ENCODE measurements around the gene STK38L. TPM values are rescaled to one million over a fixed set of nuclear protein-coding genes. Genes with fewer than 3 reads are reported as not detected.

Gene STK38L
- total RNA-seq, 1 donor from 2014 or later: 31.4 TPM

DNA sequence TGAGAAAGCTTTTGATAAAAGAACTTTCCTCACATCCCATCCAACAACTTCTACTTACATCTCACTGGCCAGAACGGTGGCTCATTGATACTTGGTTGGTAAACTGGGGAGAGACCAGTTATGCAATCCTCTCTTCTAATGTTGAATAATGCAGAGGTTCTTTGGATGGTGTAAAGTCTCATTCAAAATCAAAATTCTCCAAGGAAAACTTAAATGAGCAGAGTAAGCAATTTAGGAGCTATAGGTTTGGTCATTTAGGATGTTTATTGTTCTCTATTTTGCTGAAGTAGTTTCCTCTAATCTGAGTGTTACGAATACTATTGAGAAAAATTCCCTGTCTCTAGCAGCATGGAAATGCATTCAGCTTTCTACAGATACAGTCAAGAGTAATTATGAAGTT, 26.5 kb upstream of the STK38L start:
- no peak for DNase-seq
- Mint-ChIP-seq H3K27me3 (ENCODE audit: unreplicated experiment) (no peaks in the 10 kb centered on the region), H3K4me3 (ENCODE audit: unreplicated experiment) (no peak overlapping the region), H3K4me1 (ENCODE audit: low read depth, unreplicated experiment) (no peaks in the 10 kb centered on the region), H3K27ac (ENCODE audit: unreplicated experiment) (no peak overlapping the region), H3K9me3 (ENCODE audit: unreplicated experiment) (no peaks in the 10 kb centered on the region), H3K36me3 (ENCODE audit: unreplicated experiment) (no peaks in the 10 kb centered on the region)
- TF ChIP-seq, protein P1, sequence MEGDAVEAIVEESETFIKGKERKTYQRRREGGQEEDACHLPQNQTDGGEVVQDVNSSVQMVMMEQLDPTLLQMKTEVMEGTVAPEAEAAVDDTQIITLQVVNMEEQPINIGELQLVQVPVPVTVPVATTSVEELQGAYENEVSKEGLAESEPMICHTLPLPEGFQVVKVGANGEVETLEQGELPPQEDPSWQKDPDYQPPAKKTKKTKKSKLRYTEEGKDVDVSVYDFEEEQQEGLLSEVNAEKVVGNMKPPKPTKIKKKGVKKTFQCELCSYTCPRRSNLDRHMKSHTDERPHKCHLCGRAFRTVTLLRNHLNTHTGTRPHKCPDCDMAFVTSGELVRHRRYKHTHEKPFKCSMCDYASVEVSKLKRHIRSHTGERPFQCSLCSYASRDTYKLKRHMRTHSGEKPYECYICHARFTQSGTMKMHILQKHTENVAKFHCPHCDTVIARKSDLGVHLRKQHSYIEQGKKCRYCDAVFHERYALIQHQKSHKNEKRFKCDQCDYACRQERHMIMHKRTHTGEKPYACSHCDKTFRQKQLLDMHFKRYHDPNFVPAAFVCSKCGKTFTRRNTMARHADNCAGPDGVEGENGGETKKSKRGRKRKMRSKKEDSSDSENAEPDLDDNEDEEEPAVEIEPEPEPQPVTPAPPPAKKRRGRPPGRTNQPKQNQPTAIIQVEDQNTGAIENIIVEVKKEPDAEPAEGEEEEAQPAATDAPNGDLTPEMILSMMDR (IDR thresholded peaks at IDR 0.05; ENCODE audit: partially characterized antibody, unreplicated experiment): no peak

DNA sequence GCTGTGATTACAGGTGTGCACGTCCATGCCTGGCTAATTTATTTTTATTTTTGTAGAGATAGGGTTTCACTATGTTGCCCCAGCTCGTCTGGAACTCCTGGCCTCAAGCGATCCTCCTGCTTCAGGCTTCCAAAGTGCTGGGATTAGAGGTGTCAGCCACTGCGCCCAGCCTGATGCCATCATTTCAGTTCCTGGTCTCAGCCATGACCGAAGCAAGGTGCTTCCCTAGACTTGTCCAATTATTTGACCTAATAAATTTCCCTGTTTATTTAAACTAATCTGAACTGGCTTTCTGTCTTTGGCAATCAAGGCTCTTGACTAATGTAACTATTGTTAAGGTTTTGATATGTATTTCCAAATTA, 24.4 kb upstream of the STK38L start:
- DNase-seq: no peak
- no peaks in the 10 kb centered on the region for H3K9me3 Mint-ChIP-seq (ENCODE audit: unreplicated experiment)
- no peaks in the 10 kb centered on the region for H3K4me1 Mint-ChIP-seq (ENCODE audit: low read depth, unreplicated experiment)
- H3K27ac Mint-ChIP-seq (ENCODE audit: unreplicated experiment): no peak overlapping the region
- no peak overlapping the region for H3K4me3 Mint-ChIP-seq (ENCODE audit: unreplicated experiment)
- TF ChIP-seq, protein P1 (IDR thresholded peaks at IDR 0.05; ENCODE audit: partially characterized antibody, unreplicated experiment): no peak
- no peaks in the 10 kb centered on the region for H3K27me3 Mint-ChIP-seq (ENCODE audit: unreplicated experiment)
- H3K36me3 Mint-ChIP-seq (ENCODE audit: unreplicated experiment): no peaks in the 10 kb centered on the region

DNA sequence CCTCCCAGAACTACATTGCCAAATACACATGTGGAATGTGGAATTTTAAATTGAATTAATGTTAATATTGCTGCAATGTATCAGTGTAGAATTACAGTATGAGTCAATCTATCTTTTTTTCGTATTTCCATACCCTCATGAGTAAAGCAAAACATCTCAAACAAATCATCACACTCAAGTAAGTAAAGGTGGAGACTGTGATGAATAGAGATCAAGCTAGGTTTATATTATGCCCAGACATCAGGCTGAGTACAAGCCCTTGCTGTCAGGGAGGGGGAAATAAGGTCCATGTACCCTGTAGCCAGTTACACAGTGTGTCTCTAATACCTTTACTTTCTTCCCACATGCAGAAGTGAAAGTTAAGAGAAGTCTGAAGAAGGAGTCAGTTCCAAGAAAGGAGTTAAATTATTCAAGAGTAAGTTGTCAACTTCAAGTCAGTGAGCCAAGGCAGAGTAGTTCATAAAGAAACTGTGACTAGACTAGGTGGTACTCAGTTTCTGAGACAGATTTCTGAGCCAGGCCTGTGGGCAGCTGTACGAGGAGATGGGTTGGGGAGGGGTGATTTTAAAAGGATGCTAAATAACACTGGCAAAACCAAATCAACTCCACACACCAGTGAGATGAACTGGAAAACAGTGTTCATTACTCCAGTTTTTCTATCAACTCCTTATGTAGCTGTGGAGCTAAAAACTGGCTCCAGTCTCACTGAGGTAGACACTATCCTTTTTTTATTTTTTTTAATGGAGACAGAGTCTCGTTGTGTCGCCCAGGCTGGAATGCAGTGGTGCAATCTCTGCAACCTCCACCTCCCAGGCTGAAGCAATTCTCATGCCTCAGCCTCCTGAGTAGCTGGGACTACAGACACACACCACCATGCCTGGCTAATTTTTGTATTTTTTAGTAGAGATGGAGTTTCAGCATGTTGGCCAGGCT, 23.8 kb upstream of the STK38L start:
- no peak overlapping the region for H3K4me3 Mint-ChIP-seq (ENCODE audit: unreplicated experiment)
- H3K27ac Mint-ChIP-seq (ENCODE audit: unreplicated experiment): no peak overlapping the region
- TF ChIP-seq, protein P1 (IDR thresholded peaks at IDR 0.05; ENCODE audit: partially characterized antibody, unreplicated experiment): no peak
- no peaks in the 10 kb centered on the region for H3K9me3 Mint-ChIP-seq (ENCODE audit: unreplicated experiment)
- H3K36me3 Mint-ChIP-seq (ENCODE audit: unreplicated experiment): no peaks in the 10 kb centered on the region
- DNase-seq: no peak
- H3K4me1 Mint-ChIP-seq (ENCODE audit: low read depth, unreplicated experiment): no peaks in the 10 kb centered on the region
- no peaks in the 10 kb centered on the region for H3K27me3 Mint-ChIP-seq (ENCODE audit: unreplicated experiment)

DNA sequence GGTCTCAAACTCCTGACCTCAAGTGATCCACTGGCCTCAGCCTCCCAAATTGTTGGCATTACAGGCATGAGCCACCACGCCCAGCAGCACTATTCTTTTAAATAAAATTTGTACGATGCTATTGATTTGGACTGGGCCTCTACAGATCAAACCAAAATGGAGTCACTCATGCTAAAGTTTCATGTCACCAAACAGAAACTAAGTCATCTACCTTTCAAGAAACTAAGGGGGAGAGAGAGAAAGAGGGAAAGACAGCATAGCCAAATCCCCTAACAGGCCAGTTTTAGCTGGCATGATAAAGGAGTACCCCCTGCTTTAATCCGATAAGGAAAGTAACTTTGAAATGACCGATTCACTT, 23.1 kb upstream of the STK38L start:
- no peaks in the 10 kb centered on the region for H3K27me3 Mint-ChIP-seq (ENCODE audit: unreplicated experiment)
- no peak overlapping the region for H3K4me3 Mint-ChIP-seq (ENCODE audit: unreplicated experiment)
- H3K27ac Mint-ChIP-seq (ENCODE audit: unreplicated experiment): no peak overlapping the region
- no peak for DNase-seq
- TF ChIP-seq, protein P1 (IDR thresholded peaks at IDR 0.05; ENCODE audit: partially characterized antibody, unreplicated experiment): no peak
- no peaks in the 10 kb centered on the region for H3K9me3 Mint-ChIP-seq (ENCODE audit: unreplicated experiment)
- H3K36me3 Mint-ChIP-seq (ENCODE audit: unreplicated experiment): no peaks in the 10 kb centered on the region
- H3K4me1 Mint-ChIP-seq (ENCODE audit: low read depth, unreplicated experiment): no peaks in the 10 kb centered on the region

DNA sequence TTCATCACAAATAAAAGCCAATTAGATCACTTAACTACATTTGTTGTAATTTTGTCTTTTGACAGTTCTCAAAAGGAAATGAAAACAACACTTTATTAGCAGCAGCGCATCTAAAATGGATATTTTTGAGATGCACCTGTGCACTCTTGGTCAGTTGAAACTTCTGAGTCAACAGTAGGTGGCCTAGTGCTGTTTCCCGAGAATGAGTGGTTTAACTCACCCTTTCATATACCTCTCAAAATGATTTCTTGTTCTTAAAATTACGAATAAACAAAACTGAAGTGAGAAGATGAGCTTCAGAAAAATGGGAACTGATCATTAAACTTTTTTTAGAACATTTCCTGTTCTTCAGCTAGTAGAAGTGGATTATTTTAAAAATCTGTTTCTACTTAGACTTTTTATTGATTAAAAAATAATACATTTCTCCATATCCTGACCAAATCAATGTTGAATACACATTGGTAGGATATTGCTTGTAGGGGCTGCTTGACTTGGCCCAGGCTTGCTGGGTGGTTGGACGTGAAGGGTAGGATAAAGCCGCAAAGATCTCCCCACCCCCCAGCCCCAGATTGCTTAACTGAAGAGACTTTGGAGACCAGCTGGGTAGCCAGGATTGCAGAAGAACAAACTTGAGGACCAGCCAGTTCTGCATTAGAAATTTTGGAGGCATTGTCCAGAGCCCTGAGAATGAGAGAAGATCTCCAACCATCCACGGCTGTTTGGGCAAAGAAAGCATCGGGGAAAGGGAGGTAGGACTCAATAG, 22.3 kb upstream of the STK38L start:
- no peaks in the 10 kb centered on the region for H3K27me3 Mint-ChIP-seq (ENCODE audit: unreplicated experiment)
- no peak overlapping the region for H3K27ac Mint-ChIP-seq (ENCODE audit: unreplicated experiment)
- H3K4me3 Mint-ChIP-seq (ENCODE audit: unreplicated experiment): no peak overlapping the region
- no peaks in the 10 kb centered on the region for H3K36me3 Mint-ChIP-seq (ENCODE audit: unreplicated experiment)
- no peak for DNase-seq
- no peaks in the 10 kb centered on the region for H3K4me1 Mint-ChIP-seq (ENCODE audit: low read depth, unreplicated experiment)
- TF ChIP-seq, protein P1 (IDR thresholded peaks at IDR 0.05; ENCODE audit: partially characterized antibody, unreplicated experiment): no peak
- no peaks in the 10 kb centered on the region for H3K9me3 Mint-ChIP-seq (ENCODE audit: unreplicated experiment)
